B cell (primary cell): ENCODE data around the gene DRICH1. TPM values are rescaled to one million over a fixed set of nuclear protein-coding genes. Genes with fewer than 3 reads are reported as not detected.

ENCODE experiments used
- ATAC-seq: fragments of 200-7000 bp; cut with Tn5 transposase; one replicate; pipeline ENCODE4 v1.10.0; 2021; ENCODE audit warnings: low read depth, mild to moderate bottlenecking, moderate number of reproducible peaks, moderate library complexity
- CTCF ChIA-PET: fragments of 350-600 bp; sonication (Branson Sonifier 250); formaldehyde crosslinking; loops from one replicate; lab custom pipeline; 2021; ENCODE audit warnings: antibody characterized with exemption, inconsistent platforms; lab: Charles Lee
- POLR2A ChIA-PET: fragments of 350-600 bp; sonication (Branson Sonifier 250); formaldehyde crosslinking; loops from one replicate; lab custom pipeline; 2021; ENCODE audit warnings: antibody characterized with exemption; lab: Charles Lee
- DNase-seq: peaks from one replicate; pipeline ENCODE4 v3.0.0; 2013
- H2AFZ ChIP-seq: 2 replicates; pipeline ENCODE4 v1.6.1; 2012; ENCODE audit warnings: mild to moderate bottlenecking, low read depth, low read length; ENCODE audit not compliant: insufficient read depth, poor library complexity, severe bottlenecking
- H3K27ac ChIP-seq, 2 donors: 1 replicate in 1 of 2; 2 replicates in 1 of 2; pipeline ENCODE4 v1.5.1; 2012 to 2013; ENCODE audit warnings: low read length in 2 of 2, mild to moderate bottlenecking in 2 of 2, moderate library complexity in 1 of 2
- H3K27me3 ChIP-seq, 4 experiments: fragments of 200-600 bp in 1 of 4; sonication (generic) in 1 of 4; replicated peaks in 1 of 4; 1 replicate in 2 of 4; 2 replicates in 2 of 4; pipeline versions ENCODE4 v1.6.1 to v1.7.0; 2013 to 2016; ENCODE audit warnings: low read length in 3 of 4, mild to moderate bottlenecking in 2 of 4, mixed read lengths in 1 of 4, moderate library complexity in 1 of 4; ENCODE audit not compliant: insufficient read depth in 4 of 4, control insufficient read depth in 3 of 4; ENCODE audit errors: control extremely low read depth in 1 of 4
- H3K36me3 ChIP-seq, 2 experiments: replicated peaks in 1 of 2; 1 replicate in 1 of 2; 2 replicates in 1 of 2; pipeline versions ENCODE4 v1.6.1 to v1.7.1; 2013; ENCODE audit warnings: low read length in 1 of 2; ENCODE audit not compliant: insufficient read depth in 2 of 2, control insufficient read depth in 1 of 2; ENCODE audit errors: control extremely low read depth in 1 of 2, extremely low read depth in 1 of 2
- H3K4me1 ChIP-seq, 2 donors: fragments of 200-600 bp in 1 of 2; sonication (generic) in 1 of 2; 1 replicate in 1 of 2; 2 replicates in 1 of 2; pipeline versions ENCODE4 v1.5.1 to v1.6.1; 2013 to 2017; ENCODE audit warnings: low read length in 2 of 2; ENCODE audit not compliant: control insufficient read depth in 2 of 2, insufficient read depth in 2 of 2
- H3K4me2 ChIP-seq: replicated peaks from 2 replicates; pipeline ENCODE3; 2012; ENCODE audit warnings: mild to moderate bottlenecking, low read depth, low read length; ENCODE audit not compliant: poor library complexity, severe bottlenecking
- H3K4me3 ChIP-seq, 5 experiments: fragments of 200-600 bp in 1 of 5; sonication (generic) in 1 of 5; 1 replicate in 3 of 5; 2 replicates in 2 of 5; pipeline versions ENCODE4 v1.5.1 to v1.7.0; 2011 to 2016; ENCODE audit warnings: low read length in 4 of 5, mild to moderate bottlenecking in 4 of 5, low read depth in 2 of 5, control low read depth in 1 of 5, moderate library complexity in 1 of 5; ENCODE audit not compliant: insufficient read depth in 1 of 5; ENCODE audit errors: control extremely low read depth in 1 of 5, extremely low read depth in 1 of 5
- H3K79me2 ChIP-seq: fragments of 200-600 bp; sonication (generic); one replicate; pipeline ENCODE4 v1.6.0; 2016; ENCODE audit warnings: low read length; ENCODE audit not compliant: control insufficient read depth, insufficient read depth
- H3K9ac ChIP-seq: fragments of 200-600 bp; sonication (generic); 2 replicates; pipeline ENCODE4 v1.6.1; 2017; ENCODE audit warnings: mild to moderate bottlenecking, low read length, moderate library complexity
- H3K9me3 ChIP-seq, 3 donors: one replicate each; pipeline versions ENCODE4 v1.6.1 to v1.7.1; 2013; ENCODE audit warnings: low read length in 2 of 3; ENCODE audit not compliant: control insufficient read depth in 2 of 3, insufficient read depth in 1 of 3; ENCODE audit errors: control extremely low read depth in 1 of 3
- H4K20me1 ChIP-seq: 2 replicates; pipeline ENCODE4 v1.6.0; 2012; ENCODE audit warnings: mild to moderate bottlenecking, low read length; ENCODE audit not compliant: insufficient read depth, control insufficient read depth, poor library complexity, severe bottlenecking
- H3K27ac Mint-ChIP-seq: one replicate; pipeline ENCODE4 v1.8.0; 2021; ENCODE audit warnings: mixed read lengths
- H3K27me3 Mint-ChIP-seq: one replicate; pipeline ENCODE4 v1.8.0; 2021; ENCODE audit warnings: mixed read lengths
- H3K4me1 Mint-ChIP-seq: one replicate; pipeline ENCODE4 v1.8.0; 2021; ENCODE audit warnings: mixed read lengths
- H3K4me3 Mint-ChIP-seq: one replicate; pipeline ENCODE4 v1.8.0; 2021; ENCODE audit warnings: mixed read lengths
- H3K9me3 Mint-ChIP-seq: one replicate; pipeline ENCODE4 v1.8.0; 2022; ENCODE audit warnings: mixed read lengths; ENCODE audit not compliant: insufficient read depth
- CTCF ChIP-seq: fragments of 200-600 bp; IDR thresholded peaks from one replicate; pipeline ENCODE4 v1.8.0; 2022; ENCODE audit warnings: antibody characterized with exemption, mild to moderate bottlenecking
- EZH2 ChIP-seq: IDR thresholded peaks from 2 replicates; pipeline ENCODE4 v1.6.1; 2012; ENCODE audit warnings: borderline replicate concordance, low read depth, mild to moderate bottlenecking, moderate library complexity, low read length; ENCODE audit not compliant: insufficient read depth, poor library complexity, severe bottlenecking
- WGBS: methylation state at CpG from one replicate; pipeline ENCODE4 v1.1.5; 2013; ENCODE audit warnings: missing lambda C conversion rate; ENCODE audit not compliant: insufficient coverage; 5-methylcytosine and 5-hydroxymethylcytosine counted together
- intact Hi-C: fragments of 100-400 bp; cut with micrococcal nuclease; formaldehyde crosslinking; loops from one replicate; pipeline ENCODE4 v1.10.0; 2022
- polyA plus RNA-seq: library from polyadenylated mRNA; depleted of rRNA; stranded (reverse); fragments of >200 nt; gene quantifications from 2 replicates; pipeline ENCODE4 v1.2.3, GENCODE V29; 2012
- total RNA-seq, 2 donors: library from RNA; stranded (reverse); fragments of 120-200 nt in 1 of 2; gene quantifications; 1 replicate in 1 of 2; 2 replicates in 1 of 2; pipeline versions ENCODE4 v1.2.3 to v1.2.4, GENCODE V29; 2013 to 2022

The DRICH1 gene
- total and polyA plus RNA-seq, 2 donors (not counting 1 experiment from before 2014, with no cell fraction given): 0.37 to 1.5 TPM

GRCh38 chr22:23578306-23578705 is 53.8 kb downstream of the DRICH1 start:
- Histone ChIP-seq H3K4me2 (peak overlapping the region; percentile 25), H3K27ac (no peak overlapping the region), H3K4me1 (peaks cover 22 to 27% of the 10 kb centered on the region in 2 donors), H2AFZ (peak overlapping the region; percentile 60), H3K9ac (no peak overlapping the region), H3K36me3 (no peaks in the 10 kb centered on the region), H3K9me3 (no peaks in the 10 kb centered on the region), H4K20me1 (no peaks in the 10 kb centered on the region), H3K79me2 (peaks cover 6% of the 10 kb centered on the region), H3K27me3 (peaks cover 0 to 18% (median 8%) of the 10 kb centered on the region in 4 experiments), H3K4me3 (no peak overlapping the region)
- WGBS: 19% methylated on average over 9 of the region's 11 CpGs
- no peak for TF ChIP-seq EZH2
- TF ChIP-seq CTCF: no peak
- DNase-seq: no peak
- H3K4me1 Mint-ChIP-seq: peaks cover 17% of the 10 kb centered on the region
- no peak for ATAC-seq
- intact Hi-C loops: no loop called here
- ChIA-PET POLR2A (no interaction called here), CTCF (interaction anchor here (1.4 kb wide), 1 partner anchor 13 kb away, joined by 4 read pairs; no protein-coding TSS in a partner anchor)
- H3K4me3 Mint-ChIP-seq: no peak overlapping the region
- no peak overlapping the region for H3K27ac Mint-ChIP-seq
- peaks cover 23% of the 10 kb centered on the region for H3K27me3 Mint-ChIP-seq
- H3K9me3 Mint-ChIP-seq: no peaks in the 10 kb centered on the region

GRCh38 chr22:23576681-23577080 is 55.4 kb downstream of the DRICH1 start:
- Histone ChIP-seq H3K9ac (no peak overlapping the region), H3K27me3 (peaks cover 0 to 15% (median 6%) of the 10 kb centered on the region in 4 experiments), H3K9me3 (no peaks in the 10 kb centered on the region), H3K79me2 (peaks cover 6% of the 10 kb centered on the region), H3K4me3 (no peak overlapping the region), H3K27ac (no peak overlapping the region), H3K4me2 (no peak overlapping the region), H3K36me3 (no peaks in the 10 kb centered on the region), H3K4me1 (peaks cover 22 to 25% of the 10 kb centered on the region in 2 donors), H4K20me1 (no peaks in the 10 kb centered on the region), H2AFZ (no peak overlapping the region)
- ChIA-PET CTCF (interaction anchor here (1.0 kb wide), 1 partner anchor 15 kb away, joined by 4 read pairs; no protein-coding TSS in a partner anchor), POLR2A (no interaction called here)
- TF ChIP-seq EZH2 (no peak), CTCF (no peak)
- Mint-ChIP-seq H3K4me3 (no peak overlapping the region), H3K4me1 (peaks cover 16% of the 10 kb centered on the region), H3K27me3 (peaks cover 18% of the 10 kb centered on the region), H3K27ac (no peak overlapping the region), H3K9me3 (no peaks in the 10 kb centered on the region)
- DNase-seq: no peak
- ATAC-seq: no peak
- 13% methylated on average over 4 of the region's 5 CpGs for WGBS
- intact Hi-C loops: no loop called here
